ENCODE results near the gene GSG1L. TPM values are rescaled to one million over a fixed set of nuclear protein-coding genes. Genes with fewer than 3 reads are reported as not detected.

GSG1L gene
- total and polyA plus RNA-seq, 2 of the 13 experiments (the other 11 are each of a cell fraction or from before 2014, with no cell fraction given) = not detected

DNA sequence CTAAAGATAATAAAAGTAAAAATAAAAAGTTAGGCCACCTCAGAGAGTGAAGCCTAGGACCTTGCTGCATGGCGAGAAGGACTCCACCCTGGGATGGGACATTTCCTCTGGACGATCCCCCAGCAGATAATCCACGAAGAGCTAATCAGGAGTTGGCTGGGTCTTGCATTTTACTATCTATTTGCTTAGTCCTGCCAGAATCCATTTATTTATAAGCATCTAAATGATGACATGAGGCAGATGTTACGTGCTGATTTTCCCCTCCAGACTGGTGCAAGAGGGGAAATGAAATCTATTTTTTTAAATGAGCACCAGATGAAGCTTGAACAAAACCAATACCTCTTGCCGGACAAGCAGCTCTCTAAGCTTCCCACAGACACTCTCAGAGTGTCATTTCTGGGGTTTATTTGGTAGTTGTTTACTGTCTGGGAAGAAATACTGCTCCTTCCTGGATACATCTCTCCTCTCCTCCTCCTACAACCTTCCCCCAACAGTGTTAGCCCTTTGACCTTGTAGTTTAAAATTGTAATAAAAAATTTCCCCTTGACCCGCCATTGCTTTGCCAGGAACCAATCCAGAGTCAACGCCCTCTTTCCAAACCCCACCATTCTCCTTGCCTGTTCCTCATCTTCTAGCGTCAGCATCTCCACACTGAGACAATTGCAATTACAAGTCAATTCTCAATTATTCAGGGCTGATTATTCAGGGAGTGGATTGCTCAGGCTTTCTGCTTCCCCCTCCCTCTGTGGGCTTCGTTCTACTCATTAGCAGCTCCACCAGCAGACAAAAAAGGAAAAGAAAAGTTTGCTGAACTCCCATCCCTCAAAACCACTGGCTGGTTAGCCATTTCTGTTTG, 63.0 kb downstream of the GSG1L start:
- Histone ChIP-seq H3K36me3 (replicated peaks in 1 of 2; ENCODE audit: control insufficient read depth in 1 of 2, insufficient read depth in 2 of 2, low read length in 2 of 2) (no peaks in the 10 kb centered on the region), H3K4me1 (ENCODE audit: insufficient read depth, low read length) (no peaks in the 10 kb centered on the region), H3K9ac (ENCODE audit: insufficient read depth, low read depth, low read length) (no peak overlapping the region), H3K9me3 (ENCODE audit: low read length) (no peaks in the 10 kb centered on the region), H3K79me2 (ENCODE audit: insufficient read depth, low read length) (no peaks in the 10 kb centered on the region), H4K20me1 (ENCODE audit: insufficient read depth, low read length) (no peaks in the 10 kb centered on the region), H3K4me3 (replicated peaks in 1 of 3; ENCODE audit: insufficient read depth in 1 of 3, low read depth in 2 of 3, low read length in 3 of 3) (no peak overlapping the region), H2AFZ (ENCODE audit: low read length) (no peak overlapping the region), H3K27ac (ENCODE audit: extremely low read length, insufficient read depth, low read length) (no peak overlapping the region), H3K4me2 (ENCODE audit: low read depth, low read length) (no peak overlapping the region), H3K27me3 (ENCODE audit: control insufficient read depth in 1 of 2, insufficient read depth in 2 of 2, low read length in 2 of 2) (peaks cover 0 to 17% of the 10 kb centered on the region in 2 experiments; a peak in 1 of 5 replicates)
- intact Hi-C loops (cut with micrococcal nuclease; ENCODE audit: unreplicated experiment) = no loop called here
- WGBS (ENCODE audit: low lambda C conversion rate) = 7% methylated on average over 9 of the region's 9 CpGs
- DNase-seq (ENCODE audit: low spot score) (no peak), FAIRE-seq (no peak), ATAC-seq (no peak)
- CTCF ChIA-PET (ENCODE audit: low intra/inter-chr PET ratio, low total read pairs) = no interaction called here
- POLR2A ChIA-PET = no interaction called here
- in situ Hi-C loops (cut with HindIII; ENCODE audit: extremely low pct_ligation_motif_present, low pct_unique_long_range_greater_than_20kb) = no loop called here
- BruUV-seq (replicated peaks) = no TSS peak
- TF ChIP-seq TEAD3 (CRISPR knock-in tag; optimal IDR thresholded peaks at IDR 0.05; ENCODE audit: borderline replicate concordance) = no peak
- TF ChIP-seq RCOR2 (CRISPR knock-in tag; IDR thresholded peaks at IDR 0.05) = no peak
- no peak for TF ChIP-seq ZNF20 (CRISPR knock-in tag; IDR thresholded peaks at IDR 0.05)
- no peak for TF ChIP-seq MED1 (CRISPR knock-in tag; IDR thresholded peaks at IDR 0.05)
- TF ChIP-seq, protein P1, sequence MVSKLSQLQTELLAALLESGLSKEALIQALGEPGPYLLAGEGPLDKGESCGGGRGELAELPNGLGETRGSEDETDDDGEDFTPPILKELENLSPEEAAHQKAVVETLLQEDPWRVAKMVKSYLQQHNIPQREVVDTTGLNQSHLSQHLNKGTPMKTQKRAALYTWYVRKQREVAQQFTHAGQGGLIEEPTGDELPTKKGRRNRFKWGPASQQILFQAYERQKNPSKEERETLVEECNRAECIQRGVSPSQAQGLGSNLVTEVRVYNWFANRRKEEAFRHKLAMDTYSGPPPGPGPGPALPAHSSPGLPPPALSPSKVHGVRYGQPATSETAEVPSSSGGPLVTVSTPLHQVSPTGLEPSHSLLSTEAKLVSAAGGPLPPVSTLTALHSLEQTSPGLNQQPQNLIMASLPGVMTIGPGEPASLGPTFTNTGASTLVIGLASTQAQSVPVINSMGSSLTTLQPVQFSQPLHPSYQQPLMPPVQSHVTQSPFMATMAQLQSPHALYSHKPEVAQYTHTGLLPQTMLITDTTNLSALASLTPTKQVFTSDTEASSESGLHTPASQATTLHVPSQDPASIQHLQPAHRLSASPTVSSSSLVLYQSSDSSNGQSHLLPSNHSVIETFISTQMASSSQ (IDR thresholded peaks at IDR 0.05; ENCODE audit: low read depth) = no peak
- TF ChIP-seq, protein P1 (CRISPR knock-in tag; IDR thresholded peaks at IDR 0.05; ENCODE audit: borderline replicate concordance) = no peak
- no peak for TF ChIP-seq SMC3 (IDR thresholded peaks at IDR 0.05; ENCODE audit: low read length)
- no peak for TF ChIP-seq ZNF652 (CRISPR knock-in tag; IDR thresholded peaks at IDR 0.05; ENCODE audit: borderline replicate concordance, low read depth)
- TF ChIP-seq FOXA3 (CRISPR knock-in tag; IDR thresholded peaks at IDR 0.05) = no peak
- no peak for TF ChIP-seq TARDBP (CRISPR knock-in tag; IDR thresholded peaks at IDR 0.05)
- TF ChIP-seq PHF21A (CRISPR knock-in tag; IDR thresholded peaks at IDR 0.05) = no peak
- TF ChIP-seq KLF6 (CRISPR knock-in tag; IDR thresholded peaks at IDR 0.05) = no peak
- TF ChIP-seq ZNF235 (CRISPR knock-in tag; IDR thresholded peaks at IDR 0.05; ENCODE audit: borderline replicate concordance) = no peak
- TF ChIP-seq REXO4 (CRISPR knock-in tag; IDR thresholded peaks at IDR 0.05; ENCODE audit: borderline replicate concordance) = no peak
- TF ChIP-seq, protein P2, sequence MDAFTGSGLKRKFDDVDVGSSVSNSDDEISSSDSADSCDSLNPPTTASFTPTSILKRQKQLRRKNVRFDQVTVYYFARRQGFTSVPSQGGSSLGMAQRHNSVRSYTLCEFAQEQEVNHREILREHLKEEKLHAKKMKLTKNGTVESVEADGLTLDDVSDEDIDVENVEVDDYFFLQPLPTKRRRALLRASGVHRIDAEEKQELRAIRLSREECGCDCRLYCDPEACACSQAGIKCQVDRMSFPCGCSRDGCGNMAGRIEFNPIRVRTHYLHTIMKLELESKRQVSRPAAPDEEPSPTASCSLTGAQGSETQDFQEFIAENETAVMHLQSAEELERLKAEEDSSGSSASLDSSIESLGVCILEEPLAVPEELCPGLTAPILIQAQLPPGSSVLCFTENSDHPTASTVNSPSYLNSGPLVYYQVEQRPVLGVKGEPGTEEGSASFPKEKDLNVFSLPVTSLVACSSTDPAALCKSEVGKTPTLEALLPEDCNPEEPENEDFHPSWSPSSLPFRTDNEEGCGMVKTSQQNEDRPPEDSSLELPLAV (CRISPR knock-in tag; conservative IDR thresholded peaks at IDR 0.05; ENCODE audit: low read depth) = no peak
- TF ChIP-seq ZNF879 (CRISPR knock-in tag; IDR thresholded peaks at IDR 0.05) = no peak
- no peak for TF ChIP-seq ARNT (IDR thresholded peaks at IDR 0.05)
- TF ChIP-seq, protein P3, sequence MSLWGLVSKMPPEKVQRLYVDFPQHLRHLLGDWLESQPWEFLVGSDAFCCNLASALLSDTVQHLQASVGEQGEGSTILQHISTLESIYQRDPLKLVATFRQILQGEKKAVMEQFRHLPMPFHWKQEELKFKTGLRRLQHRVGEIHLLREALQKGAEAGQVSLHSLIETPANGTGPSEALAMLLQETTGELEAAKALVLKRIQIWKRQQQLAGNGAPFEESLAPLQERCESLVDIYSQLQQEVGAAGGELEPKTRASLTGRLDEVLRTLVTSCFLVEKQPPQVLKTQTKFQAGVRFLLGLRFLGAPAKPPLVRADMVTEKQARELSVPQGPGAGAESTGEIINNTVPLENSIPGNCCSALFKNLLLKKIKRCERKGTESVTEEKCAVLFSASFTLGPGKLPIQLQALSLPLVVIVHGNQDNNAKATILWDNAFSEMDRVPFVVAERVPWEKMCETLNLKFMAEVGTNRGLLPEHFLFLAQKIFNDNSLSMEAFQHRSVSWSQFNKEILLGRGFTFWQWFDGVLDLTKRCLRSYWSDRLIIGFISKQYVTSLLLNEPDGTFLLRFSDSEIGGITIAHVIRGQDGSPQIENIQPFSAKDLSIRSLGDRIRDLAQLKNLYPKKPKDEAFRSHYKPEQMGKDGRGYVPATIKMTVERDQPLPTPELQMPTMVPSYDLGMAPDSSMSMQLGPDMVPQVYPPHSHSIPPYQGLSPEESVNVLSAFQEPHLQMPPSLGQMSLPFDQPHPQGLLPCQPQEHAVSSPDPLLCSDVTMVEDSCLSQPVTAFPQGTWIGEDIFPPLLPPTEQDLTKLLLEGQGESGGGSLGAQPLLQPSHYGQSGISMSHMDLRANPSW (CRISPR knock-in tag; IDR thresholded peaks at IDR 0.05; ENCODE audit: borderline replicate concordance) = no peak

Measured in HepG2 (cell line).